Tibial artery (tissue), 4 donors: ENCODE data around the gene NCOA3.

ENCODE experiments used
- DNase-seq, 2 donors: peaks; one replicate each; pipeline ENCODE4 v3.0.0-alpha.2; 2019
- H3K27ac ChIP-seq, 2 donors: fragments of 200-600 bp; sonication (generic) in 1 of 2; 1 replicate in 1 of 2; 2 replicates in 1 of 2; pipeline ENCODE4 v1.5.1; 2018 to 2019; ENCODE audit warnings: mild to moderate bottlenecking in 1 of 2
- H3K27me3 ChIP-seq, 2 donors: fragments of 200-600 bp; sonication (generic) in 1 of 2; one replicate each; pipeline versions ENCODE4 v1.5.1 to v1.6.0; 2016 to 2019
- H3K36me3 ChIP-seq, 3 donors: fragments of 200-600 bp; sonication (generic) in 2 of 3; one replicate each; pipeline ENCODE4 v1.5.1; 2016 to 2019; ENCODE audit warnings: mild to moderate bottlenecking in 2 of 3
- H3K4me1 ChIP-seq, 4 donors: fragments of 200-600 bp; sonication (generic) in 2 of 4; 1 replicate in 3 of 4; 2 replicates in 1 of 4; pipeline ENCODE4 v1.5.1; 2016 to 2019
- H3K4me3 ChIP-seq, 2 donors: fragments of 200-600 bp; sonication (generic) in 1 of 2; 1 replicate in 1 of 2; 2 replicates in 1 of 2; pipeline ENCODE4 v1.5.1; 2018 to 2019; ENCODE audit warnings: mild to moderate bottlenecking in 2 of 2
- H3K9me3 ChIP-seq, 3 donors: fragments of 200-600 bp; sonication (generic) in 1 of 3; one replicate each; pipeline ENCODE4 v1.5.1; 2016 to 2019
- CTCF ChIP-seq, 2 experiments: fragments of 200-600 bp in 1 of 2; fragments of 450-650 bp in 1 of 2; IDR thresholded peaks; one replicate each; pipeline ENCODE4 v1.5.1; 2017 to 2019; ENCODE audit warnings: antibody characterized with exemption in 2 of 2, mild to moderate bottlenecking in 1 of 2, moderate library complexity in 1 of 2
- intact Hi-C: fragments of 100-400 bp; cut with DNase I; formaldehyde crosslinking; loops from one replicate; pipeline ENCODE4 v1.15.0; 2023; ENCODE audit warnings: low total_unique reads

NCOA3 gene

GRCh38 chr20:47568019-47568418, 66.3 kb downstream of the NCOA3 start:
- TF ChIP-seq CTCF (IDR thresholded peaks at IDR 0.05): no peak
- H3K27ac ChIP-seq: peak overlapping the region; percentile 3 to 55
- no peak for DNase-seq
- H3K9me3 ChIP-seq: peaks cover 0 to 11% (median 10%) of the 10 kb centered on the region in 3 donors
- H3K4me3 ChIP-seq: no peak overlapping the region
- peaks cover 0 to 52% (median 35%) of the 10 kb centered on the region in 4 donors for H3K4me1 ChIP-seq
- peaks cover 9 to 12% (median 11%) of the 10 kb centered on the region in 3 donors for H3K36me3 ChIP-seq
- intact Hi-C loops: no loop called here
- no peaks in the 10 kb centered on the region for H3K27me3 ChIP-seq

- Histone ChIP-seq H3K27ac (peak overlapping the region; percentile 3 to 35), H3K4me3 (no peak overlapping the region), H3K36me3 (peaks cover 9 to 12% (median 11%) of the 10 kb centered on the region in 3 donors), H3K4me1 (peaks cover 0 to 51% (median 36%) of the 10 kb centered on the region in 4 donors), H3K9me3 (peaks cover 0 to 11% (median 10%) of the 10 kb centered on the region in 3 donors), H3K27me3 (no peaks in the 10 kb centered on the region)
- no peak for DNase-seq
- TF ChIP-seq CTCF (IDR thresholded peaks at IDR 0.05): no peak
- intact Hi-C loops: no loop called here
Measured at GRCh38 chr20:47568837-47569410, 67.2 kb downstream of the NCOA3 start.

- intact Hi-C loops: no loop called here
Measured at GRCh38 chr20:47571426-47571825, 69.7 kb downstream of the NCOA3 start.

GRCh38 chr20:47572105-47572729, 70.5 kb downstream of the NCOA3 start:
- Histone ChIP-seq H3K4me1 (peaks cover 0 to 54% (median 37%) of the 10 kb centered on the region in 4 donors), H3K9me3 (peaks cover 0 to 11% (median 10%) of the 10 kb centered on the region in 3 donors), H3K4me3 (no peak overlapping the region), H3K36me3 (peaks cover 9 to 12% (median 11%) of the 10 kb centered on the region in 3 donors), H3K27ac (no peak overlapping the region), H3K27me3 (no peaks in the 10 kb centered on the region)
- no peak for DNase-seq
- no peak for TF ChIP-seq CTCF (IDR thresholded peaks at IDR 0.05)
- intact Hi-C loops: no loop called here

More at GRCh38 chr20:47571426-47571825, 69.7 kb downstream of the NCOA3 start:
- no peak overlapping the region for H3K27ac ChIP-seq
- peaks cover 0 to 54% (median 33%) of the 10 kb centered on the region in 4 donors for H3K4me1 ChIP-seq
- no peak for TF ChIP-seq CTCF (IDR thresholded peaks at IDR 0.05)
- H3K9me3 ChIP-seq: peaks cover 0 to 11% (median 10%) of the 10 kb centered on the region in 3 donors
- no peak for DNase-seq
- no peak overlapping the region for H3K4me3 ChIP-seq
- no peaks in the 10 kb centered on the region for H3K27me3 ChIP-seq
- H3K36me3 ChIP-seq: peaks cover 9 to 12% (median 11%) of the 10 kb centered on the region in 3 donors

GRCh38 chr20:47573559-47573958, 71.9 kb downstream of the NCOA3 start:
- Histone ChIP-seq H3K4me1 (peaks cover 5 to 54% (median 32%) of the 10 kb centered on the region in 4 donors), H3K27ac (no peak overlapping the region), H3K4me3 (no peak overlapping the region), H3K27me3 (no peaks in the 10 kb centered on the region), H3K9me3 (peaks cover 0 to 11% (median 10%) of the 10 kb centered on the region in 3 donors), H3K36me3 (peaks cover 9 to 12% (median 11%) of the 10 kb centered on the region in 3 donors)
- TF ChIP-seq CTCF (IDR thresholded peaks at IDR 0.05): no peak
- intact Hi-C loops: no loop called here
- DNase-seq: no peak
